VCaP (cell line): ENCODE data around the gene TRIOBP.

ENCODE experiments used
- H3K27ac ChIP-seq: fragments of 450-650 bp; 2 replicates; pipeline ENCODE4 v1.5.1; 2017
- CTCF ChIP-seq: fragments of 450-650 bp; conservative IDR thresholded peaks from 2 replicates; pipeline ENCODE4 v1.5.1; 2017; ENCODE audit warnings: mild to moderate bottlenecking, moderate library complexity

The TRIOBP gene

GRCh38 chr22:37657590-37658132 lies 39.2 kb upstream of the TRIOBP start:
- peak overlapping the region; percentile 77 for H3K27ac ChIP-seq
- no peak for TF ChIP-seq CTCF

- TF ChIP-seq CTCF, result no peak
- H3K27ac ChIP-seq, result peak within 1 kb of the TSS; percentile 77
Measured at GRCh38 chr22:37658133-37659065, 38.4 kb upstream of the TRIOBP start, which contains the start of gene PDXP. Gene PDXP, plus strand, starts transcription at chr22:37658723. Its CDS starts 60 bp downstream, at chr22:37658783.

- H3K27ac ChIP-seq, result peak overlapping the region; percentile 77
- no peak for TF ChIP-seq CTCF
Measured at GRCh38 chr22:37659066-37659896, 37.6 kb upstream of the TRIOBP start.

GRCh38 chr22:37659897-37660708 lies 36.7 kb upstream of the TRIOBP start:
- H3K27ac ChIP-seq, result peak overlapping the region; percentile 77; the same call in 1 of the 2 replicates
- no peak for TF ChIP-seq CTCF

- no peak overlapping the region; the same call in 1 of the 2 replicates for H3K27ac ChIP-seq
- no peak for TF ChIP-seq CTCF
Measured at GRCh38 chr22:37660709-37661045, 36.2 kb upstream of the TRIOBP start.

GRCh38 chr22:37661160-37661924 lies 35.5 kb upstream of the TRIOBP start:
- H3K27ac ChIP-seq, result no peak overlapping the region; the same call in 1 of the 2 replicates
- TF ChIP-seq CTCF, result no peak
